GM12873 (cell line): ENCODE measurements around the gene OSGIN1.

ENCODE experiments used
- TF ChIP-seq, protein P1 (sequence below): IDR thresholded peaks from 2 replicates; pipeline ENCODE4 v1.5.1; 2012; ENCODE audit warnings: low read depth, mild to moderate bottlenecking, moderate library complexity, low read length, control low read depth; ENCODE audit not compliant: insufficient read depth; ENCODE audit errors: missing control alignments

Gene OSGIN1

DNA sequence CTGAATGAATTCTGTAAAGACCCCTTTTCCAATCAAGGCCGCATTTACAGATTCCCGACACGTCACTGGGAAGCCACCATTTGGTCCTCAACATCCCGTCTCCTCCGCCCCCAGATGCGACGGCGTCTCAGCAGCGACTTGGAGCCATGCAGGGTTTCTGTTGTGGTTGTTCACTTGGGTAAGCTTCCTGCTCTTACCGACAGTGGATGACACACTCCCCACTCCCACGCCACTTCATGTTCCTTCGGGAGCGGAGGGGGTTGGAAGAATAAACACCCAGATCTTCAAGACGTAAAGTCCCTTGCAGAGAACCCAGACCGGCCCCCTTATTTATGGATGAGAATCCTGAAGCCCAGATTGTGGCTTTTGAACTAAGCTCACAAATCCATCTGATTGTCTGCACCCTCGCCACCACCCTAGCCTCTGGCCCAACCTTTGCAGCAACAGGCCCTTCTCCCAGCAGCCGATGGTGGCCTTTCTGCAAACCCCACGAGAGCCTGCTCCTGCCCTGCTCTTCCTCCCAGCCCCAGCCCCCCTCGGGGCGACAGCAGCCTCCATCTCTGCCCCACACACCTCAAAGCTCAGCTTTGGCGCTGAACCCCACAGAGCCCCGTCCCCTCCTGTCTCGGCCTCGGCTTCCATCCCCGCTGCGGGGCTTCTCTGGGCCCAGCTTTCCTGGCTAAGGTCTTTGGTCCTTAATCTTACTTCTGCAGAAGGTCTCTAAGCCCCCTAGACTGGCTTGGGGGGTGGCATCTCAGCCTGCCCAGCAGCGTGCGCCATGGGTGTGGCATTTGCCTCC is 19.0 kb upstream of the OSGIN1 start:
- TF ChIP-seq, protein P1, sequence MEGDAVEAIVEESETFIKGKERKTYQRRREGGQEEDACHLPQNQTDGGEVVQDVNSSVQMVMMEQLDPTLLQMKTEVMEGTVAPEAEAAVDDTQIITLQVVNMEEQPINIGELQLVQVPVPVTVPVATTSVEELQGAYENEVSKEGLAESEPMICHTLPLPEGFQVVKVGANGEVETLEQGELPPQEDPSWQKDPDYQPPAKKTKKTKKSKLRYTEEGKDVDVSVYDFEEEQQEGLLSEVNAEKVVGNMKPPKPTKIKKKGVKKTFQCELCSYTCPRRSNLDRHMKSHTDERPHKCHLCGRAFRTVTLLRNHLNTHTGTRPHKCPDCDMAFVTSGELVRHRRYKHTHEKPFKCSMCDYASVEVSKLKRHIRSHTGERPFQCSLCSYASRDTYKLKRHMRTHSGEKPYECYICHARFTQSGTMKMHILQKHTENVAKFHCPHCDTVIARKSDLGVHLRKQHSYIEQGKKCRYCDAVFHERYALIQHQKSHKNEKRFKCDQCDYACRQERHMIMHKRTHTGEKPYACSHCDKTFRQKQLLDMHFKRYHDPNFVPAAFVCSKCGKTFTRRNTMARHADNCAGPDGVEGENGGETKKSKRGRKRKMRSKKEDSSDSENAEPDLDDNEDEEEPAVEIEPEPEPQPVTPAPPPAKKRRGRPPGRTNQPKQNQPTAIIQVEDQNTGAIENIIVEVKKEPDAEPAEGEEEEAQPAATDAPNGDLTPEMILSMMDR, result no peak

DNA sequence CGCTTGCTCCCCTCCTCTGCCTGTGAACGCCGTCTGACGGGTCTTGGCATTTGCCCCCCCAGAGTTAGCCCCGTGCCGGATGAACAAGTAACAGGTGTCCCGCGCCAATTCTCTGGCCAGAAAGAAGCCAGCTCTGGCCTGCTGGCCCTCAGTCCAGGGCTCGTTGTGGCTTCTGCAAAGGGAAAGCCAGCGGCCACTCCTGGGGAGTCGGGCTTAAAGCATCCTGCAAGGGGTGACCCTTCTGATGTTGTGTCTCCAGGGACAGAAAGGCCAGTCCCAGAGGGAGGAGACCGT is 18.4 kb upstream of the OSGIN1 start:
- TF ChIP-seq, protein P1, result no peak

DNA sequence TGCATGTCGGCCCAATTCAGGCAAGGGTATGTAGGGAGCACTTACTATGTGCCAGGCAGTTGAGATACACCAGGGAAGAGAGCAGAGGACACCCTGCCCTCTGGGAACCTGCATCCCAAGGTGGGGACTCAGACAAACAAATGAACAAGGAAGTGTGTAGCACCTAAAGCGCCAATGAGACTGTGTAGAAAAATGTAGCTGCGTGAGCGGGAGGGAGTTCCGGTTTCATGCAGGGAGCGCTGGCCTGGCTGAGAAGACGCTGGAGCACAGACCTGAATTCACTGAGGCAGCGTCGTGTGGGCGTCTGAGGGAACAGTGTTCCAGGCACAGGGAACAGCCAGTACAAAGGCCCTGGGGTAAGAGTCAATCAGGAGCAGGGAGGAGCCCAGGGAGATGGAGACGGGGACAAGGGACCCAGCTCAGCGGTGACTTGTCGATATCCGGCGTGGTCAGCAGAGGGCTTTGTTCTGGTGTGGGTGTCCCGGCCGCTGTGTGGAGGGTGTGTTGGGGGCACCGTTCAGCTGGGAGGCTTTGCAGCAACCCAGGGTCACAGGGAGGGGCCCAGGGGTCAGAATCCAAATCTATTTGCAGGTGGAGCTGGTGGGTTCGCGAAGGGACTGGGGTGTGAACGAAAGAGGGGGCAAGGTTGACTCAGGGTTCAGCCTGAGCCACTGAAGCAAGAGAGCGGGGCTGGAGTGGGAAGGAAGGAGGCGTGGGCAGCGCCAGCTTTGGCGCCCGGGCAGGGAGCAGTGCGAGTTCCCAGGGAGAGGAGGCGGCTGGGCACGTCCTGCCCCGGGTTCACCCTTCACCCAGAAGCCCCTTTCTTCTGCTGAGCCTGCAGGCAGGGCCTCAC is 17.8 kb upstream of the OSGIN1 start:
- TF ChIP-seq, protein P1, result no peak

DNA sequence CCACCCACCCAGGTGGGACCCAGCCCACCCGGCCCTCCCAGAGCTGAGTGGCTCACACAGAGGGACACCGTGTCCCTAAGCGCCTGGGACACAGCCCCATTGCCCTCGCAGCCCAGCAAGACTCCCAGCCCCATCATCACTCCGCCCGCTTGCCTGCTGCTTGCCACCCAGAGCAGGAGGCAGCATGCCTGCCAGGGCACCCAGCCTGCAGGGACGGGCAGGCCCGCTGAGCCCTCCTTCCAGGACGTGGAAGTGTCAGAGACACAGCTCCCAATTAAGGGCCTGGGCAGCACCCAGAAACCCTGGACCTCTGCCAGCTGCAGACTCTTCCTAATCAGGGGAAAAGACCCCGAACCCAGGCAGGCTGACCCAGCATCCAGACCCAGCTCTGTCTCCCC is 17.2 kb upstream of the OSGIN1 start:
- TF ChIP-seq, protein P1, result no peak

DNA sequence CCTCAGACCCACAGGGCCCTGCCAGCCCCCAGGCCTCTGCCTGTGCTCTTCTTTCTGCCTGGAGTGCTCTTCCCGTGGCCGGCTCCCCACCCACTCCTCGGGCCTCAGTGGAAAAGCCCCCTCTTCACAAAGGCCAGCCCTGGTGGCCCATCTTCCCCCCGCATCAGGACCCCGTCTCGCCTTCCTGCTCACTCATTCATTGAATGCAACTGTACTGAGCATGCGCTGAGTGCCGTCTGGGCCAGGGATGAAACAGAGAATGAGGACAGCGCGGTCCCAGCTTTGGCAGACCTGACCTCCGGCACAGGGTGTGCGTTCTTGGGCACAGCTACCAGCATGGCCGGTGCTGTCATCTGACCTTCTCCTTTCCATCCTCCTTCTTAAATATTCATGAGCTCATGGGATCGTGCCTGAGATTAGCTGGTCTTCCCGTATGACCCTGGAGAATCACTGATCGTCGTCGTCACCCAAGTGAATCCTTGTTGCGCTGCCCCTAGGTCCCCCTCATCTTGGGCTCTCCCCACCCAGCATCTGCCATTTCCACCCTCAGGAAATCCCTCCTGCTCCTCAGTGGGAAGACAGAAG is 16.4 kb upstream of the OSGIN1 start:
- TF ChIP-seq, protein P1, result no peak

DNA sequence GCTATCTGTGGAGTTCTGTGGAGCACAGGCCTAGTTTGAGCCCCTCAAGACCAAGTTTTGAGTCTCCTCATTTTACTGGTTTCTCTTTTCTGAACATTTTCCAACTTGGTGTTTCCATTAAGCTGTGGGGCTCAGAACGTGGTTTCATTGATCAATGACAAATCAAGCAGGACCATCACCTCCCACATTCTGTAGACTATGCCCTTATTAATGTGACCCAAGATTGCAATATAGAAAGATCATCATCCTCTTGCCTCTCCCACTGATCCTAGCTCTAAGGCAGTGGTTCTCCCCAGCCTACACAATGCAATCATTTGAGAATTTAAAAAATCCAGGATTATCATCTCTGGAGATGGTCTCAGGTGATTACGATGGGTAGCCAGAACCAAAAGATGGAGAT is 15.8 kb upstream of the OSGIN1 start:
- TF ChIP-seq, protein P1, result no peak

DNA sequence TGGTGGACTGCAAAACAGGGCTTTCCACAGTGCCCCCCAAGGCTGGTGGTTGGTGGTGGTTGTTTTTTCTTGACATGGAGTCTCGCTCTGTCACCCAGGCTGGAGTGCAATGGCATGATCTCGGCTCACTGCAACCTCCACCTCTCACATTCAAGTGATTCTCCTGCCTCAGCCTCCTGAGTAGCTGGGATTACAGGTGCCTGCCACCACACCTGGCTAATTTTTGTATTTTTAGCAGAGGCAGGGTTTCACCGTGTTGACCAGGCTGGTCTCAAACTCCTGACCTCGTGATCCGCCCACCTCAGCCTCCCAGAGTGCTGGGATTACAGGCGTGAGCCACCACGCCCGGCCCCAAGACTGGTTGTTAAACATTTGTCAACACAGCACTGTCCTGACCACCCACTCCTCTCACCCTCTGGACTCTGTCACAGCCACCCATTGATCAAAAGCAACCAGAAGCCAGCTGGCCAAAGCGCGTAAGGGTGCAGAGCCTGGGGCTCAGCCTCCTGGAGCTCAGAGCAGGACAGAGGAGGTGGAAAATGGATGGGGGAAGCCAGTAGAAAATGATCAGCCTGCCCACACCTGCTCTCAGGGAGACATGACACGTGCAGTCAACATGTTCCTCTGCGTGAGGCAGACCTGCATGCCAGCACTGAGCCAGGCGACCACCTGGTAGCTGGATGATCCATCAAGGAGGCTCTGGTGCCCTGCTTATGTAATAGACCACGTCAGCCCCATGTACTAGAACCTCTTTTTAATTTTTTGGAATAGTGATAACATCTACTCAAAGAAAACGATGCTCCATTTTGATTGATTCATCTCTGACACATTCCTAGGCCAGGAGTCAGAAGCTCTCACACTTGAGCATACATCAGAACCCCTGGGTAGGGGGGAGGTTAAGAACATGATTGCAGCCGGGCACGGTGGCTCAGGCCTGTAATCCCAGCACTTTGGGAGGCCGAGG is 14.8 kb upstream of the OSGIN1 start:
- TF ChIP-seq, protein P1, result no peak
